Osteoblast (primary cell): ENCODE measurements around the gene PLD4. TPM values are rescaled to one million over a fixed set of nuclear protein-coding genes. Genes with fewer than 3 reads are reported as not detected.

Experiments
- DNase-seq: peaks from one replicate; pipeline ENCODE4 v3.0.0; 2011; ENCODE audit warnings: low spot score, mixed read lengths; ENCODE audit not compliant: insufficient read length; ENCODE audit errors: missing footprints
- H2AFZ ChIP-seq: 2 replicates; pipeline ENCODE4 v1.6.0; 2011; ENCODE audit warnings: mild to moderate bottlenecking, low read length
- H3K27ac ChIP-seq: 2 replicates; pipeline ENCODE4 v1.5.1; 2011; ENCODE audit warnings: mild to moderate bottlenecking, low read depth, low read length, moderate library complexity
- H3K27me3 ChIP-seq: 2 replicates; pipeline ENCODE4 v1.6.0; 2012; ENCODE audit warnings: mild to moderate bottlenecking, control low read depth, inconsistent platforms, low read length, moderate library complexity; ENCODE audit not compliant: insufficient read depth
- H3K36me3 ChIP-seq: 2 replicates; pipeline ENCODE4 v1.5.1; 2011; ENCODE audit warnings: mild to moderate bottlenecking, low read length, control low read depth, moderate library complexity; ENCODE audit not compliant: insufficient read depth
- H3K4me1 ChIP-seq: 2 replicates; pipeline ENCODE4 v1.5.1; 2011; ENCODE audit warnings: mild to moderate bottlenecking, low read length, control low read depth, moderate library complexity; ENCODE audit not compliant: insufficient read depth
- H3K4me2 ChIP-seq: 2 replicates; pipeline ENCODE4 v1.6.0; 2011; ENCODE audit warnings: mild to moderate bottlenecking, low read length; ENCODE audit not compliant: insufficient read depth
- H3K4me3 ChIP-seq: fragments of 200-600 bp; sonication (generic); 3 replicates; pipeline ENCODE4 v1.5.1; 2012; ENCODE audit warnings: mild to moderate bottlenecking, low read length, inconsistent platforms; ENCODE audit not compliant: insufficient read depth
- H3K79me2 ChIP-seq: 2 replicates; pipeline ENCODE4 v1.6.0; 2012; ENCODE audit warnings: mild to moderate bottlenecking, low read length, control low read depth, inconsistent platforms; ENCODE audit not compliant: insufficient read depth
- H3K9me3 ChIP-seq: 2 replicates; pipeline ENCODE4 v1.5.1; 2011; ENCODE audit warnings: low read depth, low read length, control low read depth
- H4K20me1 ChIP-seq: 2 replicates; pipeline ENCODE4 v1.6.0; 2012; ENCODE audit warnings: mild to moderate bottlenecking, low read length, control low read depth; ENCODE audit not compliant: insufficient read depth
- CTCF ChIP-seq: IDR thresholded peaks from 2 replicates; pipeline ENCODE4 v1.5.1; 2011; ENCODE audit warnings: mild to moderate bottlenecking, low read depth, low read length, moderate library complexity; ENCODE audit errors: extremely low read depth
- total RNA-seq: library from RNA; depleted of rRNA; stranded (reverse); fragments of >200 nt; gene quantifications from 2 replicates; pipeline ENCODE4 v1.2.3, GENCODE V29; 2012

PLD4 gene
- total RNA-seq, 1 donor: not detected

GRCh38 chr14:104968541-104969401 lies 44.1 kb downstream of the PLD4 start:
- Histone ChIP-seq H3K27me3 (no peaks in the 10 kb centered on the region), H3K4me1 (peaks cover 35% of the 10 kb centered on the region), H3K27ac (no peak overlapping the region), H3K79me2 (peaks cover 2% of the 10 kb centered on the region), H3K9me3 (no peaks in the 10 kb centered on the region), H3K4me2 (peak overlapping the region; percentile 82), H3K36me3 (no peaks in the 10 kb centered on the region), H3K4me3 (peak overlapping the region; percentile 69), H4K20me1 (no peaks in the 10 kb centered on the region), H2AFZ (no peak overlapping the region)
- DNase-seq: peak; percentile 94
- TF ChIP-seq CTCF: peak; percentile 40

DNA sequence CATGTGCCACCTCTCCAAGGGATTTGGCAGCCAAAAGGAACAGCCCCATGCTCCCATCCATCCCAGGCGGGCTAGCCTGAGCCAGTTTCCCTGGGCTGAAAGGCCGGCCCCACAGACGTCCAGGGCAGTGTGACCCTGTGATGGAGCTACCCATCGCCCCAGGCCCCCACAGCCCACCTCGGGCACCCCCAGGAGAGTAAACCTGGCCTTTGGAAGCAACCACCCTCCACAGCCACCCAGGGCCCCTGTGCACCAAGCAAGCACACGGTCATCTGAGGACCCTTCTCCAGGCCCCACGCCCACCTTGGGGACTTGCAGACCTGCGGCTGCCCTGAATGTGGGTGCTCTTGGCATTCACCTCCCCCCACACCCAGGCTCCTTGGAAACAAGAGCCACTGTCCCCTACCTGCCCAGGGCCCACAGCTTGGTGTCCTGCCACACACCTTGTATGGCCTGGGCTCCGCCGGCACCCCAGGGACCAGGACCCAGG lies 45.1 kb downstream of the PLD4 start:
- Histone ChIP-seq H2AFZ (no peak overlapping the region), H3K27ac (no peak overlapping the region), H3K27me3 (no peaks in the 10 kb centered on the region), H3K79me2 (peaks cover 2% of the 10 kb centered on the region), H3K4me1 (peaks cover 43% of the 10 kb centered on the region), H3K9me3 (no peaks in the 10 kb centered on the region), H3K36me3 (no peaks in the 10 kb centered on the region), H3K4me3 (no peak overlapping the region), H3K4me2 (peak overlapping the region; percentile 39), H4K20me1 (no peaks in the 10 kb centered on the region)
- TF ChIP-seq CTCF: no peak
- DNase-seq: peak; percentile 29

DNA sequence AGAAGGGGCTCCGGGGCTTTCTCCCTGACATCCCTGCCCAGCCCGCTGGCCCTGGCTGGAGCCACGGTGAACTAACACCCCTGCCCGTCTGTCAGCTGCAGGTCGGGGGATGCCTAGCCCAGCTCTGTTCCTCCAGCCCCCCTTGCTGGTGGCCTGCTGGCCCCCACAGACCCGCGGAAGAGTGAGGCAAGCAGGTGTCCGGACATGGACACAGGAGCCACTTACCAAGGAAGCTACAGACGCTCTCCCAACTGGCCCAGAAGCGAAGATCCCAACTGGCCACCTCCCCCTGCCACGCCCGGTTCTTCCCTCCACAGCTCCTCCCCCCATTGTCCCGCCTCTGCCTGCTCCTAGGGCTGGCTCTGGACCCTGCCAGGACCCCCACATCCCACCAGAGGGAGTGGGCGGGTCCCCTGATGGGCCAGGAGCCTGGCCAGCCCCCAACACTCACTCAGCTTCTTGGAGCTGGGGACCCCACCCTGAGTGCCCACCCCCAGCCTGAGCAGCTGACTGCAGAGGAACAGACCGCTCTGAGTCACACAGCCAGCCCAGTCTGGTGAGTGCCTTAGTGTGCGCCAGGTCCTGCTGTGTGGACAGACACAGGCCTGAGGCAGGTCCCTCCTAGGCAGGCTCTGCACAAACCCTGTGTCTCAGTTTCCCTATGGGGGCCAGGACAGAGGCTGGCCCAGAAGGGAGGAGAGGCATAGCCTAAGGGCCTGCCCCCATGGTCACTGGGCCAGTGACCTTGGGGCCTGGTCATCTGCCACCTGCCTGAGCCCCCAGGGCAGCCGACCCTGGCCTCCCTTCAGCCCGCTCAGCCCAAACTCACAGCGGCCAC lies 45.8 kb downstream of the PLD4 start:
- Histone ChIP-seq H3K36me3 (no peaks in the 10 kb centered on the region), H3K79me2 (peaks cover 2% of the 10 kb centered on the region), H4K20me1 (no peaks in the 10 kb centered on the region), H3K4me3 (peak overlapping the region; percentile 39), H2AFZ (peak overlapping the region; percentile 62), H3K4me2 (peak overlapping the region; percentile 39), H3K9me3 (no peaks in the 10 kb centered on the region), H3K4me1 (peaks cover 43% of the 10 kb centered on the region), H3K27ac (peak overlapping the region; percentile 51), H3K27me3 (no peaks in the 10 kb centered on the region)
- peak; percentile 99 for DNase-seq
- TF ChIP-seq CTCF: no peak
